GM23338 (cell line): ENCODE measurements around the gene CDH4. TPM values are rescaled to one million over a fixed set of nuclear protein-coding genes. Genes with fewer than 3 reads are reported as not detected.

Experiments used
- ATAC-seq: fragments of 200-7000 bp; cut with Tn5 transposase; 3 replicates; pipeline ENCODE4 v1.9.1; 2020
- DNase-seq: peaks from one replicate; pipeline ENCODE4 v3.0.0-alpha.2; 2015; ENCODE audit warnings: low spot score
- H2AFZ ChIP-seq: fragments of 200-600 bp; sonication (generic); 2 replicates; pipeline ENCODE4 v1.8.0; 2016; ENCODE audit warnings: antibody characterized with exemption, mild to moderate bottlenecking, moderate library complexity
- H3F3A ChIP-seq: fragments of 200-600 bp; sonication (generic); replicated peaks from 2 replicates; pipeline ENCODE4 v1.8.0; 2017; ENCODE audit warnings: antibody characterized with exemption, mixed run types, low read depth
- H3K27ac ChIP-seq: fragments of 200-600 bp; sonication (generic); 2 replicates; pipeline ENCODE4 v1.6.1; 2016; ENCODE audit warnings: low read depth
- H3K27me3 ChIP-seq: fragments of 200-600 bp; sonication (generic); 2 replicates; pipeline ENCODE4 v1.8.0; 2016; ENCODE audit warnings: mild to moderate bottlenecking, mixed run types, moderate library complexity; ENCODE audit not compliant: insufficient read depth
- H3K36me3 ChIP-seq: fragments of 200-600 bp; sonication (generic); 2 replicates; pipeline ENCODE4 v1.8.0; 2016; ENCODE audit warnings: mild to moderate bottlenecking; ENCODE audit not compliant: insufficient read depth
- H3K4me1 ChIP-seq: fragments of 200-600 bp; sonication (generic); 2 replicates; pipeline ENCODE4 v1.8.0; 2016; ENCODE audit warnings: mild to moderate bottlenecking, moderate library complexity; ENCODE audit not compliant: insufficient read depth
- H3K4me2 ChIP-seq: fragments of 200-600 bp; sonication (generic); 2 replicates; pipeline ENCODE4 v1.7.1; 2017; ENCODE audit warnings: mixed run types
- H3K4me3 ChIP-seq: fragments of 200-600 bp; sonication (generic); 2 replicates; pipeline ENCODE4 v1.6.1; 2016; ENCODE audit warnings: mixed run types
- H3K79me2 ChIP-seq: fragments of 200-600 bp; sonication (generic); replicated peaks from 2 replicates; pipeline ENCODE4 v1.8.0; 2017; ENCODE audit warnings: mild to moderate bottlenecking; ENCODE audit not compliant: insufficient read depth
- H3K9me2 ChIP-seq: fragments of 200-600 bp; sonication (generic); 2 replicates; pipeline ENCODE4 v1.8.0; 2017; ENCODE audit not compliant: insufficient read depth
- H4K20me1 ChIP-seq: fragments of 200-600 bp; sonication (generic); replicated peaks from 2 replicates; pipeline ENCODE4 v1.8.0; 2017; ENCODE audit warnings: mild to moderate bottlenecking; ENCODE audit not compliant: insufficient read depth
- H3K27ac Mint-ChIP-seq: 2 replicates; pipeline ENCODE4 v1.8.0; 2020; ENCODE audit warnings: inconsistent platforms, mild to moderate bottlenecking, moderate library complexity, mixed read lengths
- H3K27me3 Mint-ChIP-seq: 3 replicates; pipeline ENCODE4 v1.8.0; 2022; ENCODE audit warnings: low read depth, mild to moderate bottlenecking, moderate library complexity, mixed read lengths, inconsistent platforms; ENCODE audit not compliant: insufficient read depth, poor library complexity
- H3K36me3 Mint-ChIP-seq: 3 replicates; pipeline ENCODE4 v1.8.0; 2021; ENCODE audit warnings: low read depth, mild to moderate bottlenecking, inconsistent platforms, moderate library complexity, mixed read lengths
- H3K4me1 Mint-ChIP-seq: 3 replicates; pipeline ENCODE4 v1.8.0; 2020; ENCODE audit warnings: mild to moderate bottlenecking, inconsistent platforms, mixed read lengths
- H3K4me3 Mint-ChIP-seq: 3 replicates; pipeline ENCODE4 v1.8.0; 2021; ENCODE audit warnings: moderate library complexity, mild to moderate bottlenecking, inconsistent platforms, mixed read lengths
- H3K9me3 Mint-ChIP-seq: 3 replicates; pipeline ENCODE4 v1.8.0; 2020; ENCODE audit warnings: moderate library complexity, mild to moderate bottlenecking, inconsistent platforms, mixed read lengths
- EZH2phosphoT487 ChIP-seq: fragments of 200-600 bp; sonication (generic); IDR thresholded peaks from one replicate; pipeline ENCODE4 v1.8.1; 2018; ENCODE audit warnings: antibody characterized with exemption; ENCODE audit not compliant: unreplicated experiment
- NANOG ChIP-seq: IDR thresholded peaks from 2 replicates; pipeline ENCODE4 v1.6.1; 2016; ENCODE audit warnings: antibody characterized with exemption, borderline replicate concordance
- ZNF114 ChIP-seq: fragments of 250-450 bp; sonication (Bioruptor Pico); IDR thresholded peaks from 2 replicates; pipeline ENCODE4 v1.5.0; 2020; ENCODE audit warnings: mild to moderate bottlenecking, moderate library complexity
- ZNF462 ChIP-seq: fragments of 250-450 bp; sonication (Bioruptor Pico); IDR thresholded peaks from 2 replicates; pipeline ENCODE4 v1.5.0; 2020; ENCODE audit warnings: mild to moderate bottlenecking, moderate library complexity
- polyA plus RNA-seq: library from polyadenylated mRNA; unstranded; fragments of >200 nt; fragmentation: Nextera tagmentation; extraction: Ambion mirVana; gene quantifications from 2 replicates; pipeline ENCODE4 v1.2.1, GENCODE V29; 2016
- total RNA-seq: library from RNA; depleted of rRNA; stranded (reverse); fragments of >200 nt; shearing (Covaris generic); gene quantifications from 2 replicates; pipeline ENCODE4 v1.2.3, GENCODE V29; 2014
- TF ChIP-seq, protein P1 (sequence below): IDR thresholded peaks from one replicate; pipeline ENCODE4 v1.6.1; 2018; ENCODE audit warnings: antibody characterized with exemption; ENCODE audit not compliant: unreplicated experiment

CDH4 gene
- total and polyA plus RNA-seq, 2 experiments from 2014 or later: 1.2 to 4.2 TPM

DNA sequence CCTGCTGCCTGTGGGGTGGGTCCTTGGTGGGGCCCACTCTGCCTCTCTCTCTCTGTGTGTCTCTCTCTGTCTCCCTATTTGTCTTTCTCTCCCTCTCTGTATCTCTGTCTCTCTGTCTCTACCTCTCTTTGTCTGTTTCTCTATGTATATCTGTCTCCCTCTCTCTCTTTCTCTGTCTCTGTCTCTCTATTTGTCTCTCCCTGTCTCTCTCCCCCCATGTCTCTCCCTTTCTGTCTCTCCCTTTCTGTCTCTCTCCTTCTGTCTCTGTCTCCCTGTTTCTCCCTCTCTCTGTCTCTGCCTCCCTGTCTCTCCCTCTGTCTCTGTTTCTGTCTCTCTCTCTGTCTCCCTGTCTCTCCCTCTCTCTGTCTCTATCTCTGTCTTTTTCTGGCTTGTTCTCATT lies 353.2 kb downstream of the CDH4 start (continued):
- TF ChIP-seq ZNF462 (CRISPR knock-in tag): no peak
- TF ChIP-seq ZNF114 (CRISPR knock-in tag): no peak
- TF ChIP-seq NANOG: no peak

- Histone ChIP-seq H3K36me3 (no peaks in the 10 kb centered on the region), H3F3A (no peaks in the 10 kb centered on the region), H3K27ac (no peak overlapping the region), H3K27me3 (no peaks in the 10 kb centered on the region), H3K4me3 (no peak overlapping the region), H3K79me2 (no peaks in the 10 kb centered on the region), H3K4me1 (no peaks in the 10 kb centered on the region), H3K4me2 (no peak overlapping the region), H2AFZ (no peak overlapping the region), H4K20me1 (0 out of 2 replicates have a peak, but pooled peaks cover 4% of the 10 kb centered on the region), H3K9me2 (no peaks in the 10 kb centered on the region)
- TF ChIP-seq, protein P1, sequence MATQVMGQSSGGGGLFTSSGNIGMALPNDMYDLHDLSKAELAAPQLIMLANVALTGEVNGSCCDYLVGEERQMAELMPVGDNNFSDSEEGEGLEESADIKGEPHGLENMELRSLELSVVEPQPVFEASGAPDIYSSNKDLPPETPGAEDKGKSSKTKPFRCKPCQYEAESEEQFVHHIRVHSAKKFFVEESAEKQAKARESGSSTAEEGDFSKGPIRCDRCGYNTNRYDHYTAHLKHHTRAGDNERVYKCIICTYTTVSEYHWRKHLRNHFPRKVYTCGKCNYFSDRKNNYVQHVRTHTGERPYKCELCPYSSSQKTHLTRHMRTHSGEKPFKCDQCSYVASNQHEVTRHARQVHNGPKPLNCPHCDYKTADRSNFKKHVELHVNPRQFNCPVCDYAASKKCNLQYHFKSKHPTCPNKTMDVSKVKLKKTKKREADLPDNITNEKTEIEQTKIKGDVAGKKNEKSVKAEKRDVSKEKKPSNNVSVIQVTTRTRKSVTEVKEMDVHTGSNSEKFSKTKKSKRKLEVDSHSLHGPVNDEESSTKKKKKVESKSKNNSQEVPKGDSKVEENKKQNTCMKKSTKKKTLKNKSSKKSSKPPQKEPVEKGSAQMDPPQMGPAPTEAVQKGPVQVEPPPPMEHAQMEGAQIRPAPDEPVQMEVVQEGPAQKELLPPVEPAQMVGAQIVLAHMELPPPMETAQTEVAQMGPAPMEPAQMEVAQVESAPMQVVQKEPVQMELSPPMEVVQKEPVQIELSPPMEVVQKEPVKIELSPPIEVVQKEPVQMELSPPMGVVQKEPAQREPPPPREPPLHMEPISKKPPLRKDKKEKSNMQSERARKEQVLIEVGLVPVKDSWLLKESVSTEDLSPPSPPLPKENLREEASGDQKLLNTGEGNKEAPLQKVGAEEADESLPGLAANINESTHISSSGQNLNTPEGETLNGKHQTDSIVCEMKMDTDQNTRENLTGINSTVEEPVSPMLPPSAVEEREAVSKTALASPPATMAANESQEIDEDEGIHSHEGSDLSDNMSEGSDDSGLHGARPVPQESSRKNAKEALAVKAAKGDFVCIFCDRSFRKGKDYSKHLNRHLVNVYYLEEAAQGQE: no peak
- TF ChIP-seq ZNF114 (CRISPR knock-in tag) (no peak), EZH2phosphoT487 (no peak), NANOG (no peak)
- Mint-ChIP-seq H3K36me3 (peaks cover 3% of the 10 kb centered on the region; the same call in 1 of the 3 replicates), H3K4me3 (no peak overlapping the region), H3K9me3 (peaks cover 13% of the 10 kb centered on the region), H3K27ac (no peak overlapping the region), H3K4me1 (no peaks in the 10 kb centered on the region), H3K27me3 (peaks cover 14% of the 10 kb centered on the region)
- DNase-seq (no peak), ATAC-seq (no peak)
Observed at GRCh38 chr20:61605862-61606557, 353.9 kb downstream of the CDH4 start.
